Mucosa of descending colon (tissue), 3 donors: ENCODE measurements around the gene SYT7. TPM values are rescaled to one million over a fixed set of nuclear protein-coding genes. Genes with fewer than 3 reads are reported as not detected.
A peak's percentile ranks its signal among the peaks of the same experiment; 100 is the strongest.

Experiments used
- ATAC-seq: fragments of 200-7000 bp; cut with Tn5 transposase; one replicate; pipeline ENCODE4 v1.9.1; 2020; ENCODE audit warnings: mild to moderate bottlenecking, moderate library complexity
- DNase-seq, 3 donors: peaks; one replicate each; pipeline ENCODE4 v3.0.0-alpha.2; 2020
- H3K36me3 ChIP-seq: fragments of 200-600 bp; one replicate; pipeline ENCODE4 v1.8.0; 2021; ENCODE audit warnings: low read depth, mild to moderate bottlenecking
- H3K4me1 ChIP-seq: fragments of 200-600 bp; one replicate; pipeline ENCODE4 v1.8.0; 2021; ENCODE audit warnings: low read depth, mild to moderate bottlenecking
- H3K4me3 ChIP-seq: fragments of 200-600 bp; one replicate; pipeline ENCODE4 v1.8.0; 2021; ENCODE audit warnings: mild to moderate bottlenecking
- H3K9me3 ChIP-seq: fragments of 200-600 bp; one replicate; pipeline ENCODE4 v1.8.0; 2021; ENCODE audit warnings: mild to moderate bottlenecking
- intact Hi-C, 2 donors: fragments of 100-400 bp; cut with DNase I in 1 of 2; cut with micrococcal nuclease in 1 of 2; formaldehyde crosslinking; loops; one replicate each; pipeline versions ENCODE4 v1.11.0 to v1.11.1; 2022; cut with DNase I, micrococcal nuclease
- total RNA-seq, 3 donors: library from RNA; stranded (reverse); fragmentation: NEBNext Ultra II Directional in 2 of 3; extraction: Animal tissue kit (Norgen Biotek cat#: 25700) in 2 of 3; gene quantifications; one replicate each; pipeline versions ENCODE4 v1.2.1 to v1.2.4, GENCODE V29; 2021 to 2023
- TF ChIP-seq, protein P1 (sequence below): fragments of 200-600 bp; IDR thresholded peaks from one replicate; pipeline ENCODE4 v1.8.0; 2022; ENCODE audit warnings: antibody characterized with exemption, mild to moderate bottlenecking
- donor health status: DM: no; HTN: no; CAD: no; lungs with moderate emphysema.
- donor health status: DM: no; HTN: no; CAD: no.
- donor health status: DM: no; HTN: yes; CAD: no.

Gene SYT7
- total RNA-seq, 3 donors from 2014 or later: 8.2 to 19.7 (median 19.0) TPM

DNA sequence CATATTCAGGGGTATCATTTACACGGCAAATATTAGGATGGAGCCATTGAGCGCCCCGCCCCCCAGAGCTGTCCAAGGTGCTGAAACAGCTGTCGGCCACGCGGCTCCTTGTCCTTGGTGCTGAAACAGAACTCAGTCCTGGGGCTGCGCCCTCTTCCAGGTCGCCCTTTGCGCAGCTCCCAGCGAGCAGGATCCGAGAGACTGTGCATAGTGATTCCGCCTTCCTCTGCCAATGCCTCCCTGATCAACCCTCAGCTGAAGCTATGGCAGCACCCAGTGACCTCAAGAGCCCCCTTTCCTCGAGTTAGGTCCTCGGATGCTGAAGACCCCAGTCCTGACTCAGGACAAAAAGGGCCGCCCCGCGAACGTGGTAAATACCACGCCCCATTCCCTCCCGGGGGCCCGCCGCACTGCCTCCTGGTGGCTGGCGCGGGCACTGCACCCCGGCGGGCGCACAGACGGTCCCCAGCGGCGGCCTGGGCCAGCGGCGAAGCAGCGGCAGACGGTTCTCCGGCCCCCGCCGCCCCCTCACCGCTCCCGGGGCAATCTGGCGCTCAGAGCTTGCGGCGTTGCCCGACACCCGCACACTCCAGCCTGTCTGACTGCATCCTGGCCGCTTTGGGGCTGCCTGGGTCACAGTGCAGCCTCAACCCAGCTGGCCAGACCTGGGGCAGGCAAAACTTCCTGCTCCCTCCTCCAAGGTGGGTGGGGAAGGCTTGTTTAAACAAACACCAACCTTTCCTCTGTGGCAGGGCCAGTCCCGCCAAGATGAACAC, 13.4 kb downstream of the SYT7 start:
- Histone ChIP-seq H3K4me1 (peaks cover 7% of the 10 kb centered on the region), H3K36me3 (no peaks in the 10 kb centered on the region), H3K9me3 (no peaks in the 10 kb centered on the region), H3K4me3 (no peak overlapping the region)
- DNase-seq: peak; percentile 74 to 88 (median 87)
- ATAC-seq: peak; percentile 93
- TF ChIP-seq, protein P1, sequence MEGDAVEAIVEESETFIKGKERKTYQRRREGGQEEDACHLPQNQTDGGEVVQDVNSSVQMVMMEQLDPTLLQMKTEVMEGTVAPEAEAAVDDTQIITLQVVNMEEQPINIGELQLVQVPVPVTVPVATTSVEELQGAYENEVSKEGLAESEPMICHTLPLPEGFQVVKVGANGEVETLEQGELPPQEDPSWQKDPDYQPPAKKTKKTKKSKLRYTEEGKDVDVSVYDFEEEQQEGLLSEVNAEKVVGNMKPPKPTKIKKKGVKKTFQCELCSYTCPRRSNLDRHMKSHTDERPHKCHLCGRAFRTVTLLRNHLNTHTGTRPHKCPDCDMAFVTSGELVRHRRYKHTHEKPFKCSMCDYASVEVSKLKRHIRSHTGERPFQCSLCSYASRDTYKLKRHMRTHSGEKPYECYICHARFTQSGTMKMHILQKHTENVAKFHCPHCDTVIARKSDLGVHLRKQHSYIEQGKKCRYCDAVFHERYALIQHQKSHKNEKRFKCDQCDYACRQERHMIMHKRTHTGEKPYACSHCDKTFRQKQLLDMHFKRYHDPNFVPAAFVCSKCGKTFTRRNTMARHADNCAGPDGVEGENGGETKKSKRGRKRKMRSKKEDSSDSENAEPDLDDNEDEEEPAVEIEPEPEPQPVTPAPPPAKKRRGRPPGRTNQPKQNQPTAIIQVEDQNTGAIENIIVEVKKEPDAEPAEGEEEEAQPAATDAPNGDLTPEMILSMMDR: peak; percentile 35
- intact Hi-C loops: no loop called here

DNA sequence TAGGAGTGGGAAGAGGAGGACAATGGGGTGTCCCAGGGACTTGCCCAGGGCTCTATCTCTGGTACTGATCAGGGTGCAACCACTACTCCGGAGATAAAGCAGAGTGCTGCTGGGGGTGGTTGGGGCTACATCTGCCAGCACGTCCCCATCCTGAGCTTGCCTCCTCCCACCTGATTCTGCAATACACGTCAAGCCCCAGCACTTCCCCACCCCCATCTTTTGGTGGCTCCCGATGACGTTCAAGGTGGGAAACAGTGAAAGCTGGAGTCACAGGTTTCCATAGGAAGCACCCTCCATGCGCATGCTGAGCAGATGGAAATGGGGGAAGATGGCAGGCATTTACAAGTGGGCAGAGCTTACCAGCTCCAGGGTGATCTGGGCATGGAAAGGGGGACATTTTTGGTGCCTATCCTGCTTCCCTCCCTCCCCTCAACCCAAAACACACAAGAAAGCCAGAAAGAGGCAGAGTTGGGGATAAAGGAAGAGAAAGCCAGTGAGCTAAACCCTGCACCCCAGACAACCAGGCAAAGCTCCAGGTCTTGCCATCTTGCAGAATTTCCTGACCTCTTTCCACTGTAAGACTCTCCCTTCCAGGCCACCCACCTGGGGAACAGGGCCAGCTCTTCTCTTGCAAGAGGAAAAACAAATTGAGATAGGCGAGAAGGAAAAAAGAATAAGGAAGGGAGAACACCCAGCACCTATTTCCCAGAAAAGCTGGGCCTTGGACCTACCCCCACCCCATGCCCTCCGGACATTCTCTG, 15.8 kb downstream of the SYT7 start:
- ATAC-seq: no peak
- Histone ChIP-seq H3K4me3 (no peak overlapping the region), H3K4me1 (peaks cover 7% of the 10 kb centered on the region), H3K9me3 (no peaks in the 10 kb centered on the region), H3K36me3 (no peaks in the 10 kb centered on the region)
- TF ChIP-seq, protein P1: no peak
- intact Hi-C loops: no loop called here
- DNase-seq: no peak

DNA sequence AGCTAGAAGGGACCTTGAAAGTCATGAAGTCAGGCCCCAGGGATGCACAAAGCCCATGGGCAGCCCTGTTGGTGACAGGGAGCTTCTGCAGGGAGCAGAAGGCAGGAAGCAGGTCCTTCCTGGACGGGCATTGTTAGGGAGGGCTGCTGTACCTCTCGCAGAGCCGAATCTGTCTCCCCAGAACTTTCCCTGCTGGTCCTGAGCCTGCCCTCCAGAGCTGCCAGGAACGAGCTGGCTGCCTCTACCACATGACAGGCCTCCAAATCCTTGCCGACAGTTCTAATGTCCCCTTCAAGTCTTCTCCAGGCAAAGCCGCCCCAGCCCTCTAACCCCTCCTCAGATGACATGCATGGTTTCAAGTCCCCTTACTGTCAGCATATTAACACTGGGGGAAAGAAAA, 20.1 kb downstream of the SYT7 start:
- H3K4me1 ChIP-seq: peaks cover under 1% of the 10 kb centered on the region
- H3K9me3 ChIP-seq: no peaks in the 10 kb centered on the region
- intact Hi-C loops: no loop called here
- DNase-seq: no peak
- H3K4me3 ChIP-seq: no peak overlapping the region
- no peak for ATAC-seq
- TF ChIP-seq, protein P1: no peak
- H3K36me3 ChIP-seq: no peaks in the 10 kb centered on the region

DNA sequence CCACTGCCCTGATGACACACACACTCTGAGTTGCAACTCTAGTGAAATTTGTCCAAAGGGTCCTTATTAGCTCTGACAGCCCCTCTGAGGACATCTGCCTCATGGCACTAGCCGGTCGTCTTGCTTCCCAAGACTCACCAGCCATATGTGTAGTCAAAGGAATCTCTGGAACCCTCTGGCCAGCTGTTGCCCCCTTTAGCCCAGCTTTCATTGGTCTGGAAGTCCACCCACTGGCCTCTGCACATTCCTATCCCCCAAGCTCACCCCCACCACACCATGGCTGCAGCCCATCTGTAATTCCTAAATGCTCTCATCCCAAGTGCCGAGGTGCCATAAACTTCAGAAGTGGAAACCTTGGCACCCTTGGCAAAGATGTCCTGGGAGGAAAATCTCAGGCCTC, 24.3 kb downstream of the SYT7 start:
- Histone ChIP-seq H3K4me1 (peaks cover 5% of the 10 kb centered on the region), H3K4me3 (no peak overlapping the region), H3K9me3 (no peaks in the 10 kb centered on the region), H3K36me3 (no peaks in the 10 kb centered on the region)
- TF ChIP-seq, protein P1: no peak
- no peak for DNase-seq
- ATAC-seq: no peak
- intact Hi-C loops: no loop called here

DNA sequence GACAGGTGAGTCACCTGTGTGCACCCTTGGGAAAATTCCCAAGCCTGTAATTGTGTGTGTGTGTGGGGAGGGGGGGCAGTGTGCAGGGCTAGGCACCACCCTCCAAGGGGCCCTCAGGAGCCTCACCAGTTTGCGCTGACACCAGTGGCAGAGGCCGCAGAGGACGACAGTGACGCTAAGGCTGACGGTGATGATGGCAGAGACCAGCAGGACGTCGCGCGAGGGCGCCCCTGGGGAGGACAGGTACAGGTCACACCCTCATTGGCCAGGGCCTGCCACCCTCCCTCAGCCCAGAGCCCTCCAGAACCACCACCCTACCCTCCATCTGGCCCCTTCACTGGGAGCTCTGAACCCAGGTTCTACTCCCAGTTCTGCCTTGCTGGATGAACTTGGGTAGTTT, 24.9 kb downstream of the SYT7 start:
- Histone ChIP-seq H3K9me3 (no peaks in the 10 kb centered on the region), H3K4me3 (no peak overlapping the region), H3K4me1 (peaks cover 5% of the 10 kb centered on the region), H3K36me3 (no peaks in the 10 kb centered on the region)
- ATAC-seq (no peak), DNase-seq (no peak)
- TF ChIP-seq, protein P1: no peak
- intact Hi-C loops: no loop called here
